NCI-H1092 (cell line): ENCODE measurements around the gene OR10H3.
A peak's percentile ranks its signal among the peaks of the same experiment; 100 is the strongest.
"Not testable (repeated sequence)": the region's sequence is repeated elsewhere in the genome, so short reads cannot be mapped to it uniquely, and the experiment has no call there.

Experiments used
- DNase-seq: peaks from one replicate; lab custom pipeline; 2025; lab: John Stamatoyannopoulos, UW

The OR10H3 gene

GRCh38 chr19:15779756-15780476, 42.1 kb downstream of the OR10H3 start:
- peak; percentile 70 for DNase-seq

- DNase-seq: no peak
Observed at GRCh38 chr19:15780610-15781418, 43.0 kb downstream of the OR10H3 start.

GRCh38 chr19:15781661-15782060, 43.9 kb downstream of the OR10H3 start:
- DNase-seq: no peak

GRCh38 chr19:15782211-15782610, 44.4 kb downstream of the OR10H3 start:
- DNase-seq: no peak

GRCh38 chr19:15782896-15783295, 45.1 kb downstream of the OR10H3 start:
- DNase-seq: not testable (repeated sequence)

- DNase-seq: no peak
Observed at GRCh38 chr19:15787611-15788155, 49.9 kb downstream of the OR10H3 start, which contains the start of gene OR10H5. OR10H5 (plus strand) TSS chr19:15787661; CDS start chr19:15794049, 6,388 bp downstream.

GRCh38 chr19:15788594-15789270, 50.9 kb downstream of the OR10H3 start:
- no peak for DNase-seq

- no peak for DNase-seq
Observed at GRCh38 chr19:15790096-15790495, 52.3 kb downstream of the OR10H3 start.
